ENCODE data around the gene ZC3H11A. TPM values are rescaled to one million over a fixed set of nuclear protein-coding genes. Genes with fewer than 3 reads are reported as not detected.

ZC3H11A gene
- total RNA-seq, 2 donors from 2014 or later, result 65.6 to 66.9 TPM

DNA sequence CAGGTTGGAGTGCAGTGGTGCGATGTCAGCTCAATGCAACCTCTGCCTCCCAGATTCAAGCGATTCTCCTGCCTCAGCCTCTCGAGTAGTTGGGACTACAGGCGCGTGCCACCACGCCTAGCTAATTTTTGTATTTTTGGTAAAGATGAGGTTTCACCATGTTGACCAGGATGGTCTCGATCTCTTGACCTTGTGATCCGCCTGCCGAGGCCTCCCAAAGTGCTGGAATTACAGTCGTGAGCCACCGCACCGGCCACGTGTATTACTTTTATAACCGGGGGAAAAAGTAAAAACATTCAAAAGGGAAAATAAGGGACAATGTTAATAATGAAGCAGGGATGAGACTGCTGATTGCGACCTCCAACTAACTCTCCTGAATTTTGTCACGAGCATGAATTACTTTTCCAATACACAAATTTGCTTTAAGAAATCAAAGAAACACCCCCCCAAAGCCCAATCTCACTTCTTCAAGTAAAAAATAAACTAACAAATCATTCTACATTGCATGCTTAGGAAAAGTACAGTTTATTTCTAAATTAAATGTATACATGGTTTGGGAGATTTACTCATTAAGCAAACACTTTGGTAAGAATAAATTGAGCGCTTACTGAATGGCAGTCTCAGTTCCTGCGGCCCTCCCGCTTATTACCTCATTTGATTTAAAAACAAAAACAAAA is 521 bp upstream of the ZC3H11A start:
- H3K27ac ChIP-seq, result peak overlapping the region; percentile 93 to 98 (median 96)
- DNase-seq (no peak), ATAC-seq (no peak)
- H3K27me3 ChIP-seq, result no peaks in the 10 kb centered on the region
- H3K36me3 ChIP-seq (replicated peaks in 1 of 2; ENCODE audit: insufficient read depth in 1 of 2, low read depth in 2 of 2), result no peaks in the 10 kb centered on the region
- H3K4me1 ChIP-seq, result peaks cover 40% of the 10 kb centered on the region
- intact Hi-C loops (cut with DNase I), result no loop called here
- no peak overlapping the region for H3K4me3 ChIP-seq
- no peak for TF ChIP-seq POLR2A (IDR thresholded peaks at IDR 0.05)
- TF ChIP-seq, protein P1, sequence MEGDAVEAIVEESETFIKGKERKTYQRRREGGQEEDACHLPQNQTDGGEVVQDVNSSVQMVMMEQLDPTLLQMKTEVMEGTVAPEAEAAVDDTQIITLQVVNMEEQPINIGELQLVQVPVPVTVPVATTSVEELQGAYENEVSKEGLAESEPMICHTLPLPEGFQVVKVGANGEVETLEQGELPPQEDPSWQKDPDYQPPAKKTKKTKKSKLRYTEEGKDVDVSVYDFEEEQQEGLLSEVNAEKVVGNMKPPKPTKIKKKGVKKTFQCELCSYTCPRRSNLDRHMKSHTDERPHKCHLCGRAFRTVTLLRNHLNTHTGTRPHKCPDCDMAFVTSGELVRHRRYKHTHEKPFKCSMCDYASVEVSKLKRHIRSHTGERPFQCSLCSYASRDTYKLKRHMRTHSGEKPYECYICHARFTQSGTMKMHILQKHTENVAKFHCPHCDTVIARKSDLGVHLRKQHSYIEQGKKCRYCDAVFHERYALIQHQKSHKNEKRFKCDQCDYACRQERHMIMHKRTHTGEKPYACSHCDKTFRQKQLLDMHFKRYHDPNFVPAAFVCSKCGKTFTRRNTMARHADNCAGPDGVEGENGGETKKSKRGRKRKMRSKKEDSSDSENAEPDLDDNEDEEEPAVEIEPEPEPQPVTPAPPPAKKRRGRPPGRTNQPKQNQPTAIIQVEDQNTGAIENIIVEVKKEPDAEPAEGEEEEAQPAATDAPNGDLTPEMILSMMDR (IDR thresholded peaks at IDR 0.05), result no peak
- WGBS, 2 donors, result 75 to 76% methylated on average over 19 of the region's 19 CpGs
- no peaks in the 10 kb centered on the region for H3K9me3 ChIP-seq

DNA sequence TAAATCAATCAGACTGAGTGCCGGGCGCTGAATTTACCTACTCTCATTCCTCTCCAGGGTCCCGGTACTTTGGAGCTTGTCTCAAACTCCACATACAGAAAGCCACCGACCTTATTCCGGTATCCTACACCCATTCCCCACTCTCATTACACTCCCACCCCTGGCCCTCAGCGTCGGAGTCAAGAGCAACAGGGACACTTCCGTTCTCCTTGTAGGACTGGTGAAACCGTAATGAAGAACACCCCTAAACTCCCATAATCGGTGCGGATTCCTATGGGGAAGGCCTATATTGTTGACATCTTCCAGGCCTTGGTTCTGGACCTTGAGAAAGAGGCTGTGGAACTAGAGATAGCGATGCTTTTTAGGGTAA is 798 bp downstream of the ZC3H11A start:
- intact Hi-C loops (cut with DNase I), result no loop called here
- 0 to 2% methylated on average over 12 of the region's 12 CpGs for WGBS, 2 donors

DNA sequence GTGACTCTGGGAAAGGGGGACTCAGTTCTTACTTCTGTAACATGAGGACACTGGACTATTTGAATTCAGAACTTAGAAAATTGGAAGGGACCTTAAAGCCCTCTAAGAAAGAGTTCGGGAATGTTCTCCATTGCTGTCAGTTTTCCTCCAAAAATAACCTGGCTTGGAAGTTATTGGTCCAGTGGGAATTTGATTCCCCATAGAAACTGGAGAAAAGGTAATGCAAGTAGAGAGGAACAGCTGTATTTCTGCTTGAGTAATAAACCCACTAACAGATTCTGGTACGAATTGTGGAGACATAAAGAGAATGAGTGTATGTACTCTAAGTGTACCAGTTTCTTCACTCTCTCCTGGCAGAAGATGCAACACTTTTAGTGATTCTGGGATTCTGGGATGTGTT is 1.8 kb downstream of the ZC3H11A start:
- H3K27ac ChIP-seq, result no peak overlapping the region
- no peak overlapping the region for H3K4me3 ChIP-seq
- intact Hi-C loops (cut with DNase I), result no loop called here

More for the DNA sequence above, 798 bp downstream of the ZC3H11A start:
- ATAC-seq (no peak), DNase-seq (peak in 3 of 4 donors; percentile 19 to 26 (median 24))
- H3K27me3 ChIP-seq, result no peaks in the 10 kb centered on the region
- peak overlapping the region; percentile 73 to 77 for H3K4me3 ChIP-seq
- H3K4me1 ChIP-seq, result peaks cover 51% of the 10 kb centered on the region
- H3K36me3 ChIP-seq (replicated peaks in 1 of 2; ENCODE audit: insufficient read depth in 1 of 2, low read depth in 2 of 2), result no peaks in the 10 kb centered on the region
- H3K27ac ChIP-seq, result peak overlapping the region; percentile 93 to 98 (median 96)
- H3K9me3 ChIP-seq, result no peaks in the 10 kb centered on the region
- TF ChIP-seq, protein P1 (IDR thresholded peaks at IDR 0.05), result no peak
- no peak for TF ChIP-seq POLR2A (IDR thresholded peaks at IDR 0.05)

DNA sequence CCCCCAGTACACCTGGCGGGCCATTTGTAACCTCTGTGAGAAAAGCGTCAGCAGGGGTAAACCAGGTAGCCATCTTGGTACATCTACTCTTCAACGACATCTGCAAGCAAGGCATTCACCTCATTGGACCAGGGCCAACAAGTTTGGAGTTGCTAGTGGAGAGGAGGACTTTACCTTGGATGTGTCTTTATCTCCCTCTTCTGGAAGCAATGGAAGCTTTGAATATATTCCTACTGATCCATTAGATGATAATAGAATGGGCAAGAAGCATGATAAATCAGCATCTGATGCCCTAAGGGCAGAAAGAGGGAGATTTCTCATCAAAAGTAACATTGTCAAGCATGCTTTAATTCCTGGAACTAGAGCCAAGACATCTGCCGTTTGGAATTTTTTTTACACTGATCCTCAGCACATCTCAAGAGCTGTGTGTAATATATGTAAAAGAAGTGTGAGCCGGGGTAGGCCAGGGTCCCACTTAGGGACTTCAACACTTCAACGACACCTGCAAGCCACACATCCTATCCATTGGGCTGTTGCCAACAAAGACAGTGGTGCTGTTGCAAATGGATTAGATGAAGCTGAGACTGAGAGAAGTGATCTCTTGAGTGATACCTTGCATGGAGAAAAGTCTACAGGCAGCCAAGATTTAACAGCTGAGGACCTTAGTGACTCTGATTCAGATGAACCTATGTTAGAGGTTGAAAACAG is 2.7 kb downstream of the ZC3H11A start:
- no peak for TF ChIP-seq POLR2A (IDR thresholded peaks at IDR 0.05)
- TF ChIP-seq, protein P1 (IDR thresholded peaks at IDR 0.05), result no peak
- H3K27me3 ChIP-seq, result no peaks in the 10 kb centered on the region
- intact Hi-C loops (cut with DNase I), result no loop called here
- H3K27ac ChIP-seq, result no peak overlapping the region
- no peak for ATAC-seq
- DNase-seq, result peak in 3 of 4 donors; percentile 11 to 31 (median 18)
- peaks cover 64% of the 10 kb centered on the region for H3K4me1 ChIP-seq
- H3K36me3 ChIP-seq (replicated peaks in 1 of 2; ENCODE audit: insufficient read depth in 1 of 2, low read depth in 2 of 2), result no peaks in the 10 kb centered on the region
- H3K4me3 ChIP-seq, result no peak overlapping the region
- 64 to 72% methylated on average over 6 of the region's 6 CpGs for WGBS, 2 donors
- no peaks in the 10 kb centered on the region for H3K9me3 ChIP-seq

More for the DNA sequence above, 1.8 kb downstream of the ZC3H11A start:
- 62 to 85% methylated on average over 2 of the region's 2 CpGs for WGBS, 2 donors
- ATAC-seq, result no peak
- Histone ChIP-seq H3K36me3 (replicated peaks in 1 of 2; ENCODE audit: insufficient read depth in 1 of 2, low read depth in 2 of 2) (no peaks in the 10 kb centered on the region), H3K27me3 (no peaks in the 10 kb centered on the region), H3K4me1 (peaks cover 60% of the 10 kb centered on the region), H3K9me3 (no peaks in the 10 kb centered on the region)
- TF ChIP-seq POLR2A (IDR thresholded peaks at IDR 0.05), result no peak
- TF ChIP-seq, protein P1 (IDR thresholded peaks at IDR 0.05), result no peak
- no peak for DNase-seq
